Right atrium auricular region (tissue), 2 donors: ENCODE results near the gene CCT6B. TPM values are rescaled to one million over a fixed set of nuclear protein-coding genes. Genes with fewer than 3 reads are reported as not detected.

ENCODE experiments used
- DNase-seq: peaks from one replicate; pipeline ENCODE4 v3.0.0-alpha.2; 2019; ENCODE audit warnings: low spot score
- H3K27ac ChIP-seq, 2 donors: fragments of 200-600 bp; sonication (generic); 1 replicate in 1 of 2; 2 replicates in 1 of 2; pipeline ENCODE4 v1.5.1; 2016 to 2019
- H3K27me3 ChIP-seq, 2 donors: fragments of 200-600 bp; sonication (generic); one replicate each; pipeline versions ENCODE4 v1.5.1 to v1.6.0; 2017 to 2019
- H3K36me3 ChIP-seq: fragments of 200-600 bp; sonication (generic); one replicate; pipeline ENCODE4 v1.5.1; 2016
- H3K4me1 ChIP-seq, 2 donors: fragments of 200-600 bp; sonication (generic); one replicate each; pipeline versions ENCODE4 v1.5.1 to v1.6.0; 2017 to 2019
- H3K4me3 ChIP-seq, 2 donors: fragments of 200-600 bp; sonication (generic); 1 replicate in 1 of 2; 2 replicates in 1 of 2; pipeline ENCODE4 v1.5.1; 2017 to 2019; ENCODE audit warnings: mild to moderate bottlenecking in 1 of 2, moderate library complexity in 1 of 2
- H3K9me3 ChIP-seq, 2 donors: fragments of 200-600 bp; sonication (generic); one replicate each; pipeline ENCODE4 v1.5.1; 2019
- CTCF ChIP-seq, 2 donors: fragments of 200-600 bp; sonication (generic); IDR thresholded peaks; one replicate each; pipeline ENCODE4 v1.5.1; 2019; ENCODE audit warnings: antibody characterized with exemption in 2 of 2
- total RNA-seq, 2 donors: library from RNA; depleted of rRNA; stranded (reverse); fragments of >200 nt; gene quantifications; one replicate each; pipeline ENCODE4 v1.1.0, GENCODE V29; 2016

Gene CCT6B
- total RNA-seq, 2 donors from 2014 or later = 1.8 to 1.9 TPM

DNA sequence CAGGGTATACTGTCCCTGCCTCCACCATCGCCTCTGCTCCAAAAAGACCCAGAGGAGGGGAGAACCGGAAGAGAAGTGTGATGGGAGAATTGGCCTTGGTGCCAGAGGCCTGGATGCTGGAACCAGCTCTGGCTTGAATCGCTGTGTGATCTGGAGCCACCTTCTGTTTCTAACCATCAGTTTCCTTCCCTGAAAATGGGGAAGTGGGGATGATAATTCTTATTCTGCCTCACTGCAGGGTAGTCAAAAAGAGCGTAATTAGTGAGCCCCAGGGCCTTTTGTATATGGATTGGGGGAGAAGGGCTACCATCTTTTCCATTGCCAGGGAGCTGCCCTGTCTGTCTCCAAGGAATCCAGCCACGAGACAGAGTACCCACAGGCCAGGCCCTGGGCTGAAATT lies 52.2 kb downstream of the CCT6B start:
- H3K9me3 ChIP-seq = no peaks in the 10 kb centered on the region
- no peaks in the 10 kb centered on the region for H3K27me3 ChIP-seq
- no peaks in the 10 kb centered on the region for H3K4me1 ChIP-seq
- no peaks in the 10 kb centered on the region for H3K36me3 ChIP-seq
- H3K27ac ChIP-seq = no peak overlapping the region
- DNase-seq = no peak
- H3K4me3 ChIP-seq = no peak overlapping the region
- no peak for TF ChIP-seq CTCF (IDR thresholded peaks at IDR 0.05)

DNA sequence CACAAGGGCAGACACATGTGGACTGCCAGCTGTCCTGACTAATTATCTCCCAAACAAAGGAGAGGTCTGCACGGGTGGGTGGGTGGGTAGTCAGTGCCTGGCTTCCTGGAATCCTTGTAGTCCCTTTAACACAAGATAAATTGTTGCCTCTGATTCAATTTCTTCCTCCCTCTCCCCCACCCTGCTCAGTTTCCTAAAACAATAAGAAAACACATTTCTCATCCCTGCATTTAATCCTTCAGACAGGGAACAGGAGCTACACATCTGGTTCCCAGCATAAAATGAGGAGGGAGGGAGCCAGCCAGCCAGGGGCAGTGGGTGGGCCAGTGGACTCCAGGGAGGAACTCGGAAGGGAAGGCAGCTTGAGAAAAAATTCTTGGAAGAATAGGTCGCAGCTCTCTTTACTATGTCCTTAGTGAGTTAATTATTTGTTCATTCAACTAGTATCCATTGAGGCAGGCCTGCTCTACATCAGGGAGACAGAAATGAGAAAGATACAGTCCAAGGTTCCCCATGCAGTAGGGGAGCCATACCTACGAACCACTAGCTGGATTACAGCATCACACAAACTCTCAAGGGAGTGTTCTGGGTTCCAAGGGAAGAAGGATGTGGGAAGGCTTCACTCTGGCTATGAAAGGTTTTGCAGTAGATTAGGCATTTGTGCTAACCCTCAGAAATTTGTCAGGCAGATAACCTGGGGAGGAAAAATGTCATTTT lies 58.3 kb downstream of the CCT6B start:
- no peak overlapping the region for H3K27ac ChIP-seq
- DNase-seq = no peak
- TF ChIP-seq CTCF (IDR thresholded peaks at IDR 0.05) = no peak
- H3K4me3 ChIP-seq = no peak overlapping the region
- no peaks in the 10 kb centered on the region for H3K4me1 ChIP-seq
- H3K9me3 ChIP-seq = no peaks in the 10 kb centered on the region
- H3K27me3 ChIP-seq = no peaks in the 10 kb centered on the region
- no peaks in the 10 kb centered on the region for H3K36me3 ChIP-seq

GRCh38 chr17:34899643-34900291 lies 61.5 kb downstream of the CCT6B start:
- Histone ChIP-seq H3K36me3 (no peaks in the 10 kb centered on the region), H3K4me1 (no peaks in the 10 kb centered on the region), H3K27ac (no peak overlapping the region), H3K27me3 (no peaks in the 10 kb centered on the region), H3K4me3 (no peak overlapping the region), H3K9me3 (no peaks in the 10 kb centered on the region)
- DNase-seq = no peak
- no peak for TF ChIP-seq CTCF (IDR thresholded peaks at IDR 0.05)

DNA sequence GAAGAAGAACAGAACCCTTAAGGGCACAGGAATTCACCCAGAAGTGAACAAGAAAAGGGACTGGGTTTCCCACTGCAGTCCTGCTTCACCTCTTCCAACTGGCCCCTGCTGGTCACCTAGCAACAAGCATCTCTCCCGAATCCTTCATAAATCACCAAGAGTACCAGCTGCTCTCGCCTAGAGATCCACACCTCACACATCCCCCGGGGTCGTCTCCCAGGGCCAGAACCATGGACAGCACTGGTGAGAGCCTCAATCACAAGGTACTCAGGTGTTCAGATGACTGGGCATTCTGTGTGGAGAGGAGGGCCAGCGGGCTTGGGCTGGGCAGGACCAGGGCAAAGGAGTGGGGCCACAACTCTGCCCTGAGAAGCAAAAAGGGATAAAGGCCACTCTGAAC lies 65.9 kb downstream of the CCT6B start:
- H3K36me3 ChIP-seq = no peaks in the 10 kb centered on the region
- H3K4me1 ChIP-seq = no peaks in the 10 kb centered on the region
- no peak for TF ChIP-seq CTCF (IDR thresholded peaks at IDR 0.05)
- DNase-seq = no peak
- no peaks in the 10 kb centered on the region for H3K9me3 ChIP-seq
- H3K4me3 ChIP-seq = no peak overlapping the region
- H3K27ac ChIP-seq = no peak overlapping the region
- no peaks in the 10 kb centered on the region for H3K27me3 ChIP-seq

DNA sequence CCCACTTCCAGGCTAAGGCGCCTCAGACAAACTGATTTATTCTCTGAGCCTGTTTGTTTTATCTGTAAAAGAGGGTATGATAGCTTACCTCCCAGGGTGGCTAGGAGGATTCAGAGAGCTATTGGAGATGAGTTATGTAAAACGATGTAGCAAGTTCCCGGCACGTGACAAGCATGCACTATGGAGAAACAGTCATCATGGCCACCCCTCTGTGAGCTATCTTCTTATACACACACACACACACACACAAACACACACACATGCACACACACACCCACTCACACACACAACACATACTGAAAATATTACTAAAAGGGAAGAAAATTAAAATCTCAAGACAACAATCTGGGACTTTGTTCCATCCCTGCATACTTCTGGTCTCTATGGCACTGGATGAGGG lies 66.3 kb downstream of the CCT6B start:
- H3K9me3 ChIP-seq = no peaks in the 10 kb centered on the region
- no peaks in the 10 kb centered on the region for H3K36me3 ChIP-seq
- no peaks in the 10 kb centered on the region for H3K4me1 ChIP-seq
- H3K27me3 ChIP-seq = no peaks in the 10 kb centered on the region
- no peak for DNase-seq
- H3K27ac ChIP-seq = no peak overlapping the region
- no peak overlapping the region for H3K4me3 ChIP-seq
- no peak for TF ChIP-seq CTCF (IDR thresholded peaks at IDR 0.05)
